Loucy (cell line): Measurements from ENCODE around the gene PHGDH.

ENCODE experiments used
- H2AFZ ChIP-seq: fragments of 200-600 bp; sonication (generic); 2 replicates; pipeline ENCODE4 v1.6.0; 2016; ENCODE audit warnings: antibody characterized with exemption, mild to moderate bottlenecking, low read length, moderate library complexity
- H3F3A ChIP-seq: fragments of 200-600 bp; 2 replicates; pipeline ENCODE4 v1.6.0; 2016; ENCODE audit warnings: antibody characterized with exemption, low read depth, mild to moderate bottlenecking
- H3K27me3 ChIP-seq: fragments of 200-600 bp; sonication (generic); 2 replicates; pipeline ENCODE4 v1.6.1; 2014; ENCODE audit warnings: low read length, mild to moderate bottlenecking; ENCODE audit not compliant: insufficient read depth, poor library complexity, severe bottlenecking
- H3K36me3 ChIP-seq: fragments of 200-600 bp; sonication (generic); 2 replicates; pipeline ENCODE4 v1.6.1; 2016; ENCODE audit warnings: low read length; ENCODE audit not compliant: insufficient read depth
- H3K4me1 ChIP-seq: fragments of 200-600 bp; sonication (generic); 2 replicates; pipeline ENCODE4 v1.5.1; 2014; ENCODE audit warnings: low read length, mild to moderate bottlenecking; ENCODE audit not compliant: insufficient read depth, poor library complexity, severe bottlenecking
- H3K4me2 ChIP-seq: fragments of 200-600 bp; sonication (generic); 2 replicates; pipeline ENCODE4 v1.6.0; 2014; ENCODE audit warnings: antibody characterized with exemption, low read length, low read depth, mild to moderate bottlenecking; ENCODE audit not compliant: poor library complexity, severe bottlenecking
- H3K4me3 ChIP-seq: fragments of 200-600 bp; sonication (generic); 2 replicates; pipeline ENCODE4 v1.5.1; 2014; ENCODE audit warnings: low read length, mild to moderate bottlenecking, mixed read lengths; ENCODE audit not compliant: poor library complexity, severe bottlenecking
- H3K79me2 ChIP-seq: fragments of 200-600 bp; sonication (generic); 2 replicates; pipeline ENCODE4 v1.6.1; 2014; ENCODE audit warnings: low read length; ENCODE audit not compliant: insufficient read depth
- H3K9ac ChIP-seq: fragments of 200-600 bp; sonication (generic); 2 replicates; pipeline ENCODE4 v1.6.0; 2014; ENCODE audit warnings: mild to moderate bottlenecking, low read depth, low read length, moderate library complexity; ENCODE audit not compliant: poor library complexity, severe bottlenecking
- H3K9me2 ChIP-seq: fragments of 200-600 bp; sonication (generic); replicated peaks from 2 replicates; pipeline ENCODE4 v1.6.1; 2016; ENCODE audit warnings: low read depth, low read length, mixed read lengths
- H3K9me3 ChIP-seq: fragments of 200-600 bp; sonication (generic); 2 replicates; pipeline ENCODE4 v1.6.1; 2014; ENCODE audit warnings: mild to moderate bottlenecking, antibody characterized with exemption, low read length, low read depth; ENCODE audit not compliant: insufficient read depth
- H4K20me1 ChIP-seq: fragments of 200-600 bp; sonication (generic); 2 replicates; pipeline ENCODE4 v1.6.0; 2014; ENCODE audit warnings: antibody characterized with exemption, low read length, mild to moderate bottlenecking; ENCODE audit not compliant: insufficient read depth, poor library complexity, severe bottlenecking
- CTCF ChIP-seq: fragments of 200-600 bp; sonication (generic); conservative IDR thresholded peaks from 2 replicates; pipeline ENCODE4 v1.5.1; 2014; ENCODE audit warnings: mild to moderate bottlenecking, antibody characterized with exemption, low read length
- EZH2phosphoT487 ChIP-seq: fragments of 200-600 bp; IDR thresholded peaks from 2 replicates; pipeline ENCODE4 v1.6.1; 2018; ENCODE audit warnings: antibody characterized with exemption, mild to moderate bottlenecking, moderate library complexity, borderline replicate concordance

PHGDH gene

GRCh38 chr1:119762409-119762808, 50.7 kb downstream of the PHGDH start:
- no peaks in the 10 kb centered on the region for H3K27me3 ChIP-seq

GRCh38 chr1:119762953-119763352, 51.2 kb downstream of the PHGDH start:
- Histone ChIP-seq H4K20me1 (no peaks in the 10 kb centered on the region), H3F3A (no peaks in the 10 kb centered on the region)

More at GRCh38 chr1:119762409-119762808, 50.7 kb downstream of the PHGDH start:
- no peaks in the 10 kb centered on the region for H3K9me2 ChIP-seq
- no peaks in the 10 kb centered on the region for H3K9me3 ChIP-seq
- no peak overlapping the region for H3K4me2 ChIP-seq
- no peaks in the 10 kb centered on the region for H3K79me2 ChIP-seq
- no peak for TF ChIP-seq CTCF
- TF ChIP-seq EZH2phosphoT487 = no peak
- no peak overlapping the region for H3K4me3 ChIP-seq
- H3K36me3 ChIP-seq = no peaks in the 10 kb centered on the region
- no peaks in the 10 kb centered on the region for H3K4me1 ChIP-seq
- H2AFZ ChIP-seq = no peak overlapping the region
- H3F3A ChIP-seq = no peaks in the 10 kb centered on the region
- H3K9ac ChIP-seq = no peak overlapping the region
- no peaks in the 10 kb centered on the region for H4K20me1 ChIP-seq

GRCh38 chr1:119764220-119764619, 52.5 kb downstream of the PHGDH start:
- Histone ChIP-seq H3K27me3 (no peaks in the 10 kb centered on the region), H3K9ac (no peak overlapping the region), H4K20me1 (no peaks in the 10 kb centered on the region), H2AFZ (no peak overlapping the region), H3K9me3 (no peaks in the 10 kb centered on the region), H3K4me1 (no peaks in the 10 kb centered on the region), H3K4me2 (no peak overlapping the region), H3K36me3 (no peaks in the 10 kb centered on the region), H3K79me2 (no peaks in the 10 kb centered on the region), H3K4me3 (no peak overlapping the region), H3F3A (no peaks in the 10 kb centered on the region), H3K9me2 (no peaks in the 10 kb centered on the region)
- TF ChIP-seq EZH2phosphoT487 (no peak), CTCF (no peak)

More at GRCh38 chr1:119762953-119763352, 51.2 kb downstream of the PHGDH start:
- Histone ChIP-seq H3K9me2 (no peaks in the 10 kb centered on the region), H3K9ac (no peak overlapping the region), H3K4me3 (no peak overlapping the region), H3K9me3 (no peaks in the 10 kb centered on the region), H3K79me2 (no peaks in the 10 kb centered on the region), H3K27me3 (no peaks in the 10 kb centered on the region), H3K4me2 (no peak overlapping the region), H3K4me1 (no peaks in the 10 kb centered on the region), H3K36me3 (no peaks in the 10 kb centered on the region), H2AFZ (no peak overlapping the region)
- TF ChIP-seq CTCF (no peak), EZH2phosphoT487 (no peak)
